HG03135 (cell line): ENCODE results near the gene HMX1.

Experiments used
- ATAC-seq: cut with Tn5 transposase; IDR thresholded peaks from one replicate; pipeline ENCODE4 v1.9.1; 2021; ENCODE audit warnings: mild to moderate bottlenecking, moderate library complexity; ENCODE audit not compliant: unreplicated experiment

The HMX1 gene

GRCh38 chr4:8871417-8872401, at the start of gene HMX1:
Gene HMX1, minus strand, starts transcription at chr4:8871839. Its CDS starts 225 bp downstream, at chr4:8871614.
- no peak for ATAC-seq

DNA sequence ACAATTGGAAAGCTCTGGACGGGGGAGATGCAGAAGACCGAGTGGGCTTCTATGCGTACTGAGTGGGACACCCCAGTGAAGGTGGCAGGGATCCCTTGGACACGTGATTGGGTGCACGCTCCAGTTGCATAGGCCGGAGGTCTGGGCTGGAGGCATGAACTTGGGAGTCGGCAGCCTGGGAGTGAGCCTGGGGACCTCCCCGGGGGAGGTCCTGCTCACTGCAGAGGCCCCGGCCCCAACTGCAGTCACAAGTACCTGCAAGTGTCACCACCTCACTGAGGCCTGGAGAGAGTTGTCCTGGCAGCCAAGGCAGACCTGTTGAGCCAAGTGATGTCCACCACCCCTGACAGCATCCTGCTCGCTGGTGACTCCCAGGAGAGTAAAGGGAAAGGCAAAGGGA, 49.3 kb upstream of the HMX1 start:
- ATAC-seq, result no peak

GRCh38 chr4:8920289-8920965, 48.8 kb upstream of the HMX1 start:
- no peak for ATAC-seq

GRCh38 chr4:8919651-8920288, 48.1 kb upstream of the HMX1 start:
- ATAC-seq, result no peak

- peak; percentile 87 for ATAC-seq
Observed at GRCh38 chr4:8917868-8918783, 46.5 kb upstream of the HMX1 start.

GRCh38 chr4:8917321-8917811, 45.7 kb upstream of the HMX1 start:
- ATAC-seq, result no peak

DNA sequence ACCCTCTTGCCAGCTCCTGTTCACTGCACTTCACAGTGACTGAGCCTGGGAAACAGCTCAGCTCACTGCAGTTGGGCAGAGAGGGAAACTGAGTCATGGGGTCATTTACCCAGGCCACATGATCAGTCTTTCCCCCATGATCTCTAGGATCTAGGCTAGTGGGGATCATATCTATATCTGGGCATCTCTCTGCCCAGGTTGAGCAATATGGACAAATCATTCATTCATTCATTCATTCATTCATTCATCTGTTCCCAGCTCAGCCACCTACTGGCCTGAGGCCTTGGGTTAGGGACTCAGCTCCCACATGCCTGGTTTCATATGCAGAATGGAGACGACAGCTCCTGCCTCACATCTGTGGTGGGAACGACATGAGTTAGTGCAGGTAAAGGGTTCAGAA, 45.3 kb upstream of the HMX1 start:
- ATAC-seq, result no peak

DNA sequence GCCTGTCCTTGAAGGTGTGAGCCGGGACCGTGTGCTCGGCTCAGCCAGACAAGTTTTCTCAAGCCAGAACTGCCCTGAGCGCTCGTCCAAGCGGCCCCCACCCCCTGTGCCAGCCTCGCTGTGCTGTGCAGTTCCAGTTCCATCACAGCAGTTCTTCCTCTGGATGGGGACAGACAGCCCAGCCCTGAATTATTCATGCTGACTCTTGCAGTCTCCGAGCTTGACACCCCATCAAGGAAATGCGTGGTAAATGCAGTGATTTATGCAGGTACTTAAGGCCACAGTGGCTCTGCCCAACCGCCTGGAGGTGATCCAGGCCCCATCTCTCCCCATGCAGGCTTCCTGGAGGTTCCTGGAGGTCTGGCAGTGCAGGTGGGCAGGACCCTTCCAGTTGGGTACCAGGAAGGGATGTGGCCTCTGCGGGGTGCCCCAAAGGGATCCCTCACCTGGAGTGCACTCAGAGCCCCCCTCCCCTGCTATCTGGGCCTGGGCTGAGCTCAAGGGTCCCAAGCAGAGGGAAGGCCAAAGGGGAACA, 44.8 kb upstream of the HMX1 start:
- no peak for ATAC-seq

DNA sequence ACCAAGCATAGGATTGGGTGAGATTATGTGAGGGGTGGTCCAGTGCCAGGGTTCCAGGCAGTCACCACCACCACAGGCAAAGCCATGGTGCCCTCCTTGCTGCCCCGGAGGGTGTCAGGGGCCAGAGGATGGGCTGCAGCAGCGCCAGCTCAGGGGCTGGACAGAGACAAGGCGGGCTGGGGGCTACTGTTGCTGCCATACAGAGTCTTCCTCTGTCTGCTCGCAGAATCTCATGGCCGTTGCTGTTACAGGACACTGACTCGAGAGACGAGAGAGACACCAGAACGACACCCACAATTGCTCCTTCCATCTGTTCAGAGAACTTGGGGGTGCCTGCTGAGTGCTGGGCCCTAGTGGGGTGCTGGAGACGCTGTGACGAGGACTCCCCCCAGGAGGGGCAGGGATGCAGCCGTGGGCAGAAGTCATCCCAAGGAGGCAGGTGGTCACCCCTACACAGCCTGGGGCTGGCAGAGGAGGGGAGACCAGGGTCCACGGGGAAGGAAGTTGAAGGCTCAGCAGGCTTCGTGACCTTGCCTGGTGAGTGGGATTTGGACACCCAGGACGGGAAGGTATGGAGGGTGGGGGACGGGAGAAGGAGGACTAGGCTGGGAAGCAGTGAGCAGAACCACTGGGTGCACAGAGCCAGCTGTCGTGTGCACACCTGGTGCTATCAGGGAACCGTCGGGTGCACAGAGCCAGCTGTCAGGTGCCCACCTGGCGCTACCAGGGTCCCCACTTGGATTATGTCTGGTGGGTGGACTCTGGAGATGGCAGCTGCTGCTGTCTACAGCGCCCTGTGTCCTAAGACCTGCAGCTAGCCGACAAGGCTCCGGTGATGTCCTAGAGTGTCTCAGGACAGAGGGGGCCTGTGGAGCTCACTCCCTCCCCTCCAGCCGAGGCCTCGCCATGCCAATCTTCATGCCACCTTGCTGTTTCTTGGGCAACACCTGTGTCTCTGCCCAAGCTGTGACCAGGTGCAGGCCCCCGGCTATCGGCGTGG, 43.9 kb upstream of the HMX1 start:
- no peak for ATAC-seq

- no peak for ATAC-seq
Observed at GRCh38 chr4:8914461-8915171, 43.0 kb upstream of the HMX1 start.

DNA sequence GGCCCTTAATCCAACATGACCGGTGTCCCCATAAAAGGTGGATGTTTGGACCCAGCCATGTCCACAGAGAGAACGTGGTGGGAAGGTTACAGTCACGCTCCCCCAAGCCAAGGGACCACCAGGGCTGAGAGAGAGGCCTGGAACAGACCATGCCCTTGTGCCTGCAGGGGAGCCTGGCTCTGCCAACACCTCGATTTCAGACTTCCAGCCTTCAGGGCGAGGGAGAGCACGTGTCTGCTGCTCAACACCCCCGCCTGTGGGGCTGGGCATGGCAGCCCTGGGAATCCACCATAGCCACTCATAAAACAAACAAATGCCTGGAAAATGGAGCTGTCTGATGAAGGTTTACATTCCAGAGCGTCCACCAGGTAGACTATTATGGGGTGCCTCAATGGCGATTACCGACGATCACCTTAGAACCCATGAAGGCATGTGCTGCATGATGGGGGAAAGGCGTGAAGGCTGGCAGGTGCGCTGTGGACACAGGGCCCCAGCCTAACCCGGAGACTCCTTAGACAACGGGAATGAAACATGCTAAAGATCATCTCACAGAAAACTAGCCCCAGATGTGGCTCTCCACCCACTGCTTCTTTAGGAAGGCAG, 42.3 kb upstream of the HMX1 start:
- ATAC-seq, result no peak

DNA sequence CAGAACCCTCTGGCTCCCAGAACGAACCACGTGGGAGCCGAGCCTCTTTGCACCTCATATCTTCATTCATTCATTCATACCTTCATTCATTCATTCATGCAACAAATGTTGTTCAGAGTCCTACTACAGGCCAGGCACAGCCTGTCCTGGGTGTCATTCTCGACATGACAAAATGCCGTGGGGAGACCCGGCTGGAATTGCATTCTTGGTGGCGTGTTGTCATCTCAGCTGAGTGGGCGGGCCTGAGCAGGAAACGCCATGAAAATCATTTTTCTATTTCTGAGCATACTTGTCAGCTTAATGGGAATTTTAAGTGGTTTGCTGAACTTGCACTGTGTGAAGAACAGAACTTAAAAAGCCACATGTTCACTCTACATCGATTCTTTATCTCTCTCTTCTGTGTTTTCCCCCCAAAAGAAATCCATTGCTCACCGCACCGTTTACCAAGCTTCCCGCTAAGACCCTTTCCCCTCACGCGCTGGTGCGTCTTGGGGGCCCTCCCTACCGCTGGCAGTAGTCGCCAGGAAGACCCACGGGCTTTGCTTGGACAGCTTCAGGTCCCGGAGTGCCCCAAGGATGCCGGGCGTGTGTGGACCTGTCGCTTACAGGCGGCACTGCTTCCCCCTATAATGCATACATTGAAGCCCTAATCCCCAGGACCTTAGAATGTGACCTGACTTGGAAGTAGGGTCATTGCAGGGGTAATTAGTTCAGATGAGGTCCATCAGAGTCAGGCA, 41.6 kb upstream of the HMX1 start:
- no peak for ATAC-seq

DNA sequence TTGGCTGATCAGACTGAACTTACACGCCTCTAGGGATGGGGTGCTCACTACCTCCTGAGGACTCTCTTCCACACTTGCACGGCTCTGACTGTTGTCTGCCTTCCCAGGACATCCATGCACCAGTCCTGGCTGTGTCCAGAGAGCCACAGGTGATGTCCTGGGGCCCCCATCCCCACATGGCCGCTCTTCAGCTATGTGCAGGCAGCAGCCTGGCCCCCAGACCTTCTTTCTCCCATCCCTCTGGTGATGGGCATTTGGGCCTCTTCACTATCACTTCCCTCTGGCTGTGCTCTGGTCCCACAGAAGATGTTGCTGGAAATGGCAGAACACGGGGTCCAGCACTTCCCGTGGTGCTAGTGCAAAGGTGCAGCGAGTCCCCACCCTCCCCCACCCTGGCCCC, 40.9 kb upstream of the HMX1 start:
- ATAC-seq, result no peak

GRCh38 chr4:8912089-8912455, 40.4 kb upstream of the HMX1 start:
- ATAC-seq, result no peak

DNA sequence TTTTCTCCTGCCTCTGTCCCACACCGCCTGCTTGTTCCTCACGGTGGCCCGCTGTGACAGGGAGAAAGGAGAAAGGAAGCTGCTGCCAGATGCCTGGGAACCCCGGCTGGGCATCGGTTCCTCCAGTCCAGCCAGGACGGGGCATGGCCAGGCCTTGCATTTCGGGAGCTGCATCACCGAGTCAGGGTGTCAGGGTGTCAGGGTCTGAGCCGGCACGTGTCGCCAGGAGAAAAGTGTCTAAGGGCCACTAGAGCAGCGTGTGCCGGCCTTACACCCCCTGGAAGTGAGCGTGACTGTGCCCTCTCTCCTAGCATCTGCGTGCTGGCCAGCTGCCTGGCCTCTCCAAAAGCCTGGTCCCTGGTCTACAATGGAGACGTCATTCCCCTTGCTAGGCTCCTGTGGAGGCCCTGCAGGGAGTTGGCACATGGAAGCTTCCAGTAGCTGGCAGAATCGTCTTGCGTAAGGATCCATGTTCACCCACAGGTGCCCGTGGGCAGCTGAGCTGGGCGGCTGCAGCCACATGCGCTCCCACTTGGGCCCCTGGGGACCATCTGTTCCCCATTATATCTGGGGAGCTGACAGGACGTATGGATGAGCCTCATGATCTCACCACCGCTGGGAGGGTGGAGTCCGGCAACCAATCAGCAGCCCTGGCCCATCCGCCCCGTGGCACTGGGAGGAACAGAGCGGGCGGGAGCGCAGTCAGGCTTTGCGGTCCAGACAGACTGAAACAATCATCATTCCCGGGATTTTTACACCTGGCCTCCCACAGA, 39.9 kb upstream of the HMX1 start:
- ATAC-seq, result no peak

GRCh38 chr4:8910822-8911315, 39.2 kb upstream of the HMX1 start:
- no peak for ATAC-seq
